Measurements from ENCODE around the gene LHCGR.

LHCGR gene

GRCh38 chr2:48721158-48721557, 34.4 kb downstream of the LHCGR start:
- TF ChIP-seq CTCF (IDR thresholded peaks at IDR 0.05; ENCODE audit: low read length, missing control alignments) = no peak
- DNase-seq (ENCODE audit: low read depth) = no peak
- H3K4me3 ChIP-seq (replicated peaks; ENCODE audit: low read depth, low read length) = no peak overlapping the region

GRCh38 chr2:48719480-48720177, 35.9 kb downstream of the LHCGR start:
- DNase-seq (ENCODE audit: low read depth) = no peak
- H3K4me3 ChIP-seq (replicated peaks; ENCODE audit: low read depth, low read length) = no peak overlapping the region
- TF ChIP-seq CTCF (IDR thresholded peaks at IDR 0.05; ENCODE audit: low read length, missing control alignments) = no peak

- TF ChIP-seq CTCF (IDR thresholded peaks at IDR 0.05; ENCODE audit: low read length, missing control alignments) = no peak
- peak; percentile 59 for DNase-seq (ENCODE audit: low read depth)
- no peak overlapping the region for H3K4me3 ChIP-seq (replicated peaks; ENCODE audit: low read depth, low read length)
Observed at GRCh38 chr2:48717846-48718245, 37.7 kb downstream of the LHCGR start.

GRCh38 chr2:48715956-48716355, 39.6 kb downstream of the LHCGR start:
- DNase-seq (ENCODE audit: low read depth) = peak; percentile 59

GRCh38 chr2:48715042-48715899, 40.3 kb downstream of the LHCGR start:
- H3K4me3 ChIP-seq (replicated peaks; ENCODE audit: low read depth, low read length) = no peak overlapping the region
- no peak for TF ChIP-seq CTCF (IDR thresholded peaks at IDR 0.05; ENCODE audit: low read length, missing control alignments)
- peak; percentile 87 for DNase-seq (ENCODE audit: low read depth)

More at GRCh38 chr2:48715956-48716355, 39.6 kb downstream of the LHCGR start:
- H3K4me3 ChIP-seq (replicated peaks; ENCODE audit: low read depth, low read length) = no peak overlapping the region
- TF ChIP-seq CTCF (IDR thresholded peaks at IDR 0.05; ENCODE audit: low read length, missing control alignments) = no peak

GRCh38 chr2:48714245-48714644, 41.3 kb downstream of the LHCGR start:
- TF ChIP-seq CTCF (IDR thresholded peaks at IDR 0.05; ENCODE audit: low read length, missing control alignments) = no peak
- peak; percentile 46 for DNase-seq (ENCODE audit: low read depth)
- H3K4me3 ChIP-seq (replicated peaks; ENCODE audit: low read depth, low read length) = no peak overlapping the region

Data from fibroblast of pulmonary artery (primary cell).